Lower leg skin (tissue), 3 donors: ENCODE measurements around the gene PCBP4.

Source experiments
- CTCF ChIP-seq, 3 donors: fragments of 450-650 bp; IDR thresholded peaks; one replicate each; pipeline ENCODE4 v1.5.1; 2016; ENCODE audit warnings: antibody characterized with exemption in 3 of 3, mild to moderate bottlenecking in 3 of 3, moderate library complexity in 2 of 3
- POLR2A ChIP-seq, 2 donors: fragments of 450-650 bp; IDR thresholded peaks; one replicate each; pipeline ENCODE4 v1.6.1; 2016 to 2017; ENCODE audit warnings: antibody characterized with exemption in 2 of 2, mild to moderate bottlenecking in 1 of 2, moderate library complexity in 1 of 2

- TF ChIP-seq POLR2A (IDR thresholded peaks at IDR 0.05) (no peak), CTCF (IDR thresholded peaks at IDR 0.05) (no peak)
Observed at GRCh38 chr3:51944451-51945021, 22.7 kb downstream of the PCBP4 start.
